Smooth muscle cell of the brain vasculature (primary cell): ENCODE data around the gene SHC1.

Experiments
- DNase-seq: peaks from one replicate; pipeline ENCODE4 v3.0.0-alpha.2; 2012; ENCODE audit warnings: low read depth, low spot score

The SHC1 gene

GRCh38 chr1:154957091-154957657, 13.4 kb downstream of the SHC1 start:
- no peak for DNase-seq

GRCh38 chr1:154956544-154956941, 14.0 kb downstream of the SHC1 start:
- DNase-seq, result no peak

GRCh38 chr1:154955718-154956543, 14.6 kb downstream of the SHC1 start, which contains the start of gene PBXIP1:
PBXIP1 (minus strand) TSS chr1:154956099; CDS start chr1:154953721, 2,378 bp downstream.
- DNase-seq, result no peak

GRCh38 chr1:154955039-154955717, 15.4 kb downstream of the SHC1 start:
- DNase-seq, result no peak

GRCh38 chr1:154954541-154954940, 16.0 kb downstream of the SHC1 start:
- no peak for DNase-seq

GRCh38 chr1:154953611-154954038, 16.9 kb downstream of the SHC1 start:
- no peak for DNase-seq

- no peak for DNase-seq
Observed at GRCh38 chr1:154952664-154953063, 17.9 kb downstream of the SHC1 start.

GRCh38 chr1:154951901-154952657, 18.5 kb downstream of the SHC1 start:
- DNase-seq, result no peak

GRCh38 chr1:154948079-154948478, 22.5 kb downstream of the SHC1 start:
- no peak for DNase-seq

- DNase-seq, result no peak
Observed at GRCh38 chr1:154945962-154946850, 24.3 kb downstream of the SHC1 start.

- no peak for DNase-seq
Observed at GRCh38 chr1:154945160-154945961, 25.2 kb downstream of the SHC1 start.

GRCh38 chr1:154944401-154945159, 26.0 kb downstream of the SHC1 start:
- DNase-seq, result no peak

GRCh38 chr1:154943649-154944400, 26.7 kb downstream of the SHC1 start:
- no peak for DNase-seq

GRCh38 chr1:154941333-154942013, 29.1 kb downstream of the SHC1 start:
- no peak for DNase-seq

GRCh38 chr1:154940651-154941194, 29.8 kb downstream of the SHC1 start:
- DNase-seq, result no peak

GRCh38 chr1:154940213-154940560, 30.4 kb downstream of the SHC1 start:
- no peak for DNase-seq

GRCh38 chr1:154938604-154939399, 31.7 kb downstream of the SHC1 start:
- DNase-seq, result no peak
